Measurements from ENCODE around the gene ITPRIPL1.

ITPRIPL1 gene

GRCh38 chr2:96323849-96324248 is 1.3 kb upstream of the ITPRIPL1 start:
- no peak for DNase-seq (ENCODE audit: low spot score)

DNA sequence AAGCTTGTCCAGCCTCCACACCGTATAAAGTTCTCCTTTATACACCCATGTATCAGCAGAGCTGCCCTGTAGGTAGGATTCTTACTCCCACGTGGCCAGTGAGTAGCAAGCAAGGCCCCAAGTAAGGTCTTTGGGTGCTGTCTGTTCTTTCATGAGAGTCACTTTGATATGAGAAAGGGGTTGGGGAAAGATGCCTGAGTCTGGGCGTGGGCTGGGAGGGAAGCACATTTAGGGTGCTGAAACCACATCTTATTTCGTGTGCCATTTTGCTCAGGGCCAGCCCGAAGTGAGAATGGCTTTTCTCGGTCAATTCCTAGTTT is 436 bp upstream of the ITPRIPL1 start:
- DNase-seq (ENCODE audit: low spot score): peak; percentile 49

DNA sequence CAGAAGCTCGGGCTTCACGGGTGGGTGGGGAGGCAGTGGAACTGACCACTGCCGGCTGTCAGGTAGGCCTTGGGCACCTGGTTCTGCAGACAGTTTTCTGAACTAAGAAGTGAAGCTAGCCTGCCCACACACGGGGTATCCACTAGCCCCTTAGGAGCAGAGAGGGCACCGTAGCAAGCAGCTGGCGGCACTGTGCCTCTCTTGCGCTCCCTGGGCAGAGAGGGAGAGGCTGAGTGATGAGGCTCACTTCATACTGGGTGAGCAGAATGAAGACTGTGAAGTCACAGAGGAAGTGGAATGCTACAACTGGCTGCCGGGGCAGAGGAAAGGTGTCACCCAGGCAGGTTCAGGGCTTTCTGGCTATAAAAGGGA is 753 bp downstream of the ITPRIPL1 start:
- DNase-seq (ENCODE audit: low spot score): peak; percentile 71

- no peak for DNase-seq (ENCODE audit: low spot score)
Measured at GRCh38 chr2:96326564-96326963, 1.4 kb downstream of the ITPRIPL1 start.

DNA sequence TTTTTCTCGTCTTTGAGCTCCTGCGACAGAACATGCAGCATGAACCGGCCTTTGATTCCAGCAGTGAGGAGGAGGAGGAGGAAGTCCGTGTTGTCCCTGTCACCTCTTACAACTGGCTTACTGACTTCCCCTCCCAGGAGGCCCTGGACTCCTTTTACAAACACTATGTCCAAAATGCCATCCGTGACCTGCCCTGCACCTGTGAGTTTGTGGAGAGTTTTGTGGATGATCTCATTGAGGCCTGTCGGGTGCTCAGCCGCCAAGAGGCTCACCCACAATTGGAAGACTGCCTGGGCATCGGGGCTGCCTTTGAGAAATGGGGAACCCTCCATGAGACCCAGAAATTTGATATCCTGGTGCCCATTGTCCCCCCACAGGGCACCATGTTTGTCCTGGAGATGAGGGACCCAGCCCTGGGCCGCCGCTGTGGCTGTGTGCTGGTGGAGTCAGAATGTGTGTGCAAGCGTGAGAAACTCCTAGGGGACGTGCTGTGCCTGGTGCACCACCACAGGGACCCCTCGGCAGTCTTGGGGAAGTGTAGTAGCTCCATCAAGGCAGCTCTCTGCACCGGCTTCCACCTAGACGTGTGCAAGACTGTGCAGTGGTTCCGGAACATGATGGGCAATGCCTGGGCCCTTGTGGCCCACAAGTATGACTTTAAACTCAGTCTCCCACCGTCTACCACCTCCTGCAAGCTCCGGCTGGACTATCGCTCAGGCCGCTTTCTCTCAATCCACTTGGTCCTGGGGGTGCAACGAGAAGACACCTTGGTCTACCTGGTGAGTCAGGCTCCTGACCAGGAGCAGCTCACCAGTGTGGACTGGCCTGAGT is 2.1 kb downstream of the ITPRIPL1 start:
- no peak for DNase-seq (ENCODE audit: low spot score)

GRCh38 chr2:96329456-96329855 is 4.3 kb downstream of the ITPRIPL1 start:
- DNase-seq (ENCODE audit: low spot score): no peak

DNA sequence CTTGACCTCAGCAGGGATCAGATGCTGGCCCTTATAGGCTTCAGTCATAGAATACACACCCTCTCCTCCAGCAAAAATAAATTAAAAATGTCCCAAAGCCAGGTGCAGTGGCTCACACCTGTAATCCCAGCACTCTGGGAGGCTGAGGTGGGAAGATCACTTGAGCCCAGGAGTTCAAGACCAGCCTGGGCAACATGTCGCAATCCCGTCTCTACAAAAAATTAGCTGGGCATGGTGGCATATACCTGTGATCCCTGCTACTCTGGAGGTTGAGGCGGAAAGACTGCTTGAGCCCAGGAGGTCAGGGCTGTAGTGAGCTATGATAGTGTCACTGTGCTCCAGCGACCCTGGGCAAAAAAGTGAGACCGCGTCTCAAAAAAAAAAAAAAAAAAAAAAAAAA is 4.8 kb downstream of the ITPRIPL1 start:
- no peak for DNase-seq (ENCODE audit: low spot score)

DNA sequence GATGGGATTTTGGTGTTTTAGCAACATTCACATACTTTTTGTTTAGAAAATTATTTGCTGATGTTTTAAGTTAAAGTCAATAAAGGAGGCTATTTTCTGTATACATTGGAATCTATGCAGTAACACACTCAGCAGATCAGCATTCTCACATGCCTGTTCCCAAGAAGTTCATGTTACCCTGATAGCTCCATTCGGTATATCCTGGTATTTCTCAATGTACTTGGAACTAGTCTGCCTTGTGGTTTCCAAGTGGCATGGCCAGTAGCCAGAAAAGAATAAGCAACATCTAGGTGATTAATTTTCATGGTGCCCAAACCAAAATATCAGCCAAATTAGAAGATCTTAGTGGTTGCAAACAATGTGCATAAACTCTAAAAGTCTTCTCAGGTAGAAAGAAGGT is 5.3 kb downstream of the ITPRIPL1 start:
- no peak for DNase-seq (ENCODE audit: low spot score)

GRCh38 chr2:96333708-96334107 is 8.6 kb downstream of the ITPRIPL1 start:
- no peak for DNase-seq (ENCODE audit: low spot score)

GRCh38 chr2:96336104-96336775 is 11.1 kb downstream of the ITPRIPL1 start:
- no peak for DNase-seq (ENCODE audit: low spot score)

DNA sequence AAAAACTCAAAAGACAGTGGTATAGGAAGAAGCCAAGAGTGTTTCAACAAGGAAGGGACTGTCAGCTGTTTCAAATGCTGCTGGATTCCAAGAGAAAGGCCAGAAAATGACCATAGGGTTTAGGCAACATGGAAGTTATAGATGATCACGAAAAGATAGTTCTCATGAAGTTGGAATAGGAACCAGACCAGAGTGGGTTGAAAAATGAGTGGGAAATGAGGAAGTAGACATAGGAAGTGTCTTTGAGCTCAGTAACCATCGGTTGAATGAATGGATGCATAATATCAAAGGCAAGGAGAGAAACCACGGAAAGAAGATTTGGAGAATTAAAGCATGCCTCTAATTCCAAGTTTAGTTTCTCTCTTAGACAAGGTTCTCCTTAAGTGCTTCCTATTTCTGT is 11.8 kb downstream of the ITPRIPL1 start:
- DNase-seq (ENCODE audit: low spot score): no peak

GRCh38 chr2:96340493-96341414 is 15.6 kb downstream of the ITPRIPL1 start:
- DNase-seq (ENCODE audit: low spot score): peak; percentile 75

DNA sequence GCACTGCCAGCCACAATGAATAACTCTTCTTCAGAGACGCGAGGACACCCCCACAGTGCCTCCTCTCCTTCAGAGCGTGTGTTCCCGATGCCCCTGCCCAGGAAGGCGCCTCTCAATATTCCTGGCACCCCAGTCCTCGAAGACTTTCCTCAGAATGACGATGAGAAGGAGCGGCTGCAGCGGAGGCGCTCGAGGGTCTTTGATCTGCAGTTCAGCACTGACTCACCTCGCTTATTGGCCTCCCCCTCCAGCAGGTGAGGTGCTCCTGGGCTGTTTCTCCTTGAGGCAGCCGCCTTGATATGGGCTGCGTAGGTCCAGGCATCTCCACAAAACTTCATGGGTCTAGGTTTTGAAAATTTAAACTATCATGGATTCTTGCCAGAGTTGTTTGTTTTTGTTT is 16.5 kb downstream of the ITPRIPL1 start:
- DNase-seq (ENCODE audit: low spot score): no peak

DNA sequence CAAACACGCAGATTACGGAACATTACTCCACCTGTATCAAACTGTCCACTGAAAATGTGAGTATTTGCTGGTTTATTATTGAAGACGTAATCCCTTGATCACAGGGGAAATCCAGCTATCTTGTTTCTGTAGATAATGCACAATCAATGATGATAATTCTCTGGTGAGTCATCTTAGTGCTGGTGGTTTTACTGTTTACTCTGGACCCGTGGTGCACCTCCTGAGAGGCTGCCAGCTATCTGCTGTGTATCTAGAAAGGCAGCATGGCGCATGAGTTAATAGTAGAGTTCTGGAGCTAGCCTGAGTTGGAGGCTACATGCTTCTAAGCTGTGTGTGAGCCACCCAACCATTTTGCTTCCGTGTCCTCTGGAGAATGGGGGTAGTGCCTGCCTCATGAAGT is 17.0 kb downstream of the ITPRIPL1 start:
- DNase-seq (ENCODE audit: low spot score): peak; percentile 87

- DNase-seq (ENCODE audit: low spot score): peak; percentile 91
Measured at GRCh38 chr2:96344011-96344410, 18.9 kb downstream of the ITPRIPL1 start.

DNA sequence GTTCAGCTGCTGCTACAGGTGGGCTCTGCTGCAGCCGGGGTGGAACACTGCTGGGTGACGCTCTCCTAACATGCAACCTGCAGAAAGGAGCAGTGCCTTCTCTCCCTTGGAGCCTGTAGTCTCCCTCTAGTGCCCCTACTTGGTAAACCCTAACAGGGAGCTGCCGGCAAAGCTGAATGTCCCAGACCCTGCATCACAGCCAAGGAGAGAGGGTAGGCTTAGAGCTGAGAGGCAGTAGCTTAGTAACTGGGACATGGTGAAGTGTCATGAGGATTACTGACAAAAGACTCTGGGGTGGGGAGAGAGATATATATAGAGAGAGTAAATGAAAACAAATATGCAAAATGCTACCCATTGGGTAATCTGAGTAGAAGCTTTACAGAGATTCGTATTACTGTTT is 20.3 kb downstream of the ITPRIPL1 start:
- no peak for DNase-seq (ENCODE audit: low spot score)

GRCh38 chr2:96345868-96346462 is 20.8 kb downstream of the ITPRIPL1 start:
- no peak for DNase-seq (ENCODE audit: low spot score)

DNA sequence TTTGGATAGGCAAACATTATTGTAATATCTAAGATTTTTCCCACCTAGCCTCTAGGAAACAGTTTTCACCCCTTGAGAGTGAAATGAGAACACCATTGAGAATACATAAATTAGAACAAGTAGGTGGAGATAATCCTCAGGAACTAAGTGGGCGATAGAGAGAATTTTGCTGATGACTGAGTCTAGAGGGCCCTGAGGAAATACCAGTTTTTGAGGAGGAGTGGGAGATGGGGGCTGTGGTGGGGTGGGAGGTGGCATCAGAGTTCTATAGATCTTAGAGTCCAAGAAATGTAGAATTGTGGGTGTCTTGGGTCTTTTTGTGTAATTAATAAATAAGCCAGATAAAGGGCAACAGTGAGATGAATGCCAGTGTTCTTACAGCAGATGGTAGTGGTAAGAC is 22.3 kb downstream of the ITPRIPL1 start:
- no peak for DNase-seq (ENCODE audit: low spot score)

DNA sequence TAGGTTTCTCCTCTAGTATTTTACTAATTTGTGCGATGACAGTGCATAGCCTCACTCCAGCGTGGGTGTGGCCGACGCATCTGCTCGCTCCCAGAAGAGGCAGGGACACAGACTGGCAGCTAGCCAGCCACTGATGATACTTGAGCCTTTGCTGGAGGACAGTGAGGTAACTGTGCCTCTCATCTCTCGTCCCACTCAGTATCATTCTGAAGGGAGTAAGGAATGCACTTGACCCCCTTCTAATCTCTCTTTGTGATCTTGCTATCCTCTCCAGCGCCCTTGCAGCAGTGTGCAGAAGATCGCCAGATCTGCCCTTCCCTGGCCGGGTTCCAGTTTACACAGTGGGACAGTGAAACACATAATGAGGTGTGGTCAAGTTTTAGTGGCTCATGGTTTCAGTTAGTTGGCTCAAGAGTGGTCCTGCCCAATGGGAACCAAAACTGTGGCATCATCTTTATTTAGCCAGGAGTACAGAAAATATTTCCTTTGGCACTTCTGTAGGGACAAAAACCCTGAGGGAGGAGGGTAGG is 28.0 kb downstream of the ITPRIPL1 start:
- no peak for DNase-seq (ENCODE audit: low spot score)

GRCh38 chr2:96353606-96354101 is 28.5 kb downstream of the ITPRIPL1 start:
- DNase-seq (ENCODE audit: low spot score): no peak

- no peak for DNase-seq (ENCODE audit: low spot score)
Measured at GRCh38 chr2:96354492-96354891, 29.4 kb downstream of the ITPRIPL1 start.

- DNase-seq (ENCODE audit: low spot score): no peak
Measured at GRCh38 chr2:96356889-96357288, 31.8 kb downstream of the ITPRIPL1 start.
